Activated CD4-positive, alpha-beta T cell treated with anti-CD3 and anti-CD28 coated beads, Interleukin-2, Interleukin-6, amounts not matched to agents 100 ng/mL and 50 ng/mL, durations not matched to agents 16 hours and 8 hours (primary cell): Measurements from ENCODE around the gene MTCH2.
A peak's percentile ranks its signal among the peaks of the same experiment; 100 is the strongest.

ENCODE experiments used
- DNase-seq: peaks from one replicate; pipeline ENCODE4 v3.0.0-alpha.2; 2020

MTCH2 gene

GRCh38 chr11:47589118-47589517 lies 53.2 kb downstream of the MTCH2 start:
- no peak for DNase-seq

- DNase-seq: no peak
Observed at GRCh38 chr11:47587723-47588326, 54.5 kb downstream of the MTCH2 start.

- no peak for DNase-seq
Observed at GRCh38 chr11:47587039-47587716, 55.2 kb downstream of the MTCH2 start.

- no peak for DNase-seq
Observed at GRCh38 chr11:47586098-47586855, 56.1 kb downstream of the MTCH2 start, which contains the start of gene FAM180B. Gene FAM180B (plus strand): TSS chr11:47586678. CDS start chr11:47586769, 91 bp downstream.

GRCh38 chr11:47583844-47584243 lies 58.5 kb downstream of the MTCH2 start:
- no peak for DNase-seq

- DNase-seq: peak; percentile 93
Observed at GRCh38 chr11:47578524-47579494, 63.5 kb downstream of the MTCH2 start, which contains the start of the genes KBTBD4 and NDUFS3. Gene KBTBD4 (minus strand): TSS chr11:47578970. CDS start chr11:47578951, 19 bp downstream. Gene NDUFS3 (plus strand): TSS chr11:47579074. CDS start chr11:47579092, 18 bp downstream.

GRCh38 chr11:47577460-47578041 lies 64.8 kb downstream of the MTCH2 start:
- DNase-seq: no peak

- no peak for DNase-seq
Observed at GRCh38 chr11:47573321-47573720, 69.0 kb downstream of the MTCH2 start.

GRCh38 chr11:47572715-47573255 lies 69.6 kb downstream of the MTCH2 start:
- no peak for DNase-seq

- no peak for DNase-seq
Observed at GRCh38 chr11:47571895-47572294, 70.5 kb downstream of the MTCH2 start.

- DNase-seq: no peak
Observed at GRCh38 chr11:47571357-47571729, 71.0 kb downstream of the MTCH2 start.

- no peak for DNase-seq
Observed at GRCh38 chr11:47570651-47571356, 71.6 kb downstream of the MTCH2 start.

GRCh38 chr11:47569646-47570045 lies 72.7 kb downstream of the MTCH2 start:
- no peak for DNase-seq
